Umbilical cord (tissue), 2 donors: ENCODE measurements around the gene CTBP1. TPM values are rescaled to one million over a fixed set of nuclear protein-coding genes. Genes with fewer than 3 reads are reported as not detected.

Experiments used
- DNase-seq: peaks from one replicate; pipeline ENCODE4 v3.0.0-alpha.2; 2015; ENCODE audit warnings: low spot score
- total RNA-seq: library from RNA; depleted of rRNA; stranded (reverse); fragments of >200 nt; gene quantifications from one replicate; pipeline ENCODE4 v1.2.3, GENCODE V29; 2014; ENCODE audit warnings: low replicate concordance; ENCODE audit not compliant: insufficient read depth

CTBP1 gene
- total RNA-seq, 1 donor from 2014 or later, result 193 TPM

DNA sequence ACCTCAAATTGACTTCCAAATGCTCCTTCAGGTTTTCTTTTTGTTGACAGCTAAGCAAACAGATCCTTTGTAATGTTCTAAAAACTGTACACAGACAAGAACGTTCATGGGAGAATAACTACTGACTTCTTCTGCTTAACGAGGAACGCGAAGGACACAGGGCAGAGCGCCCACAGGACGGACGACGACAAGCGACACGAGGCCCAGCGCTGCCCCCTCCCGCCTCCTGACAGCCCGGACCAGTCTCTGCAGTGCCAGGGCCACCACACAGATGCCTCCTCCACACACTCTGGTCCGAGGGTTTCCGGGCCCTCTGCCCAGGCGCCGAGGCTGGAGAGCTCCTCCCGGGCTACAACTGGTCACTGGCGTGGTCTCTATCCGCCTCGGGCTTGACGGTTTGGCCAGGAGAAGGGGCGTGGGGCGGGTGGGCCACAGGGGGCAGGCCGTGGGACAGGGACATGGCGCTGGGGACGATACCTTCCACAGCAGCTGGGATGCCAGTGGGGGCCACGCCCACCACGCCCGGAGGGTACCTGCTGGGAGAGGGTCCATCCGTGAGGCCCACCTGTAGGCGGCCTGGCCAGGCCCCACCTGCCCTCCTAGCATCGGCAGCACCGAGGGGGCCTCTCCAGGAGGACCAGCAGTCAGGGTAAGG lies 36.9 kb downstream of the CTBP1 start:
- DNase-seq, result no peak

- no peak for DNase-seq
Observed at GRCh38 chr4:1211371-1211770, 37.6 kb downstream of the CTBP1 start.

GRCh38 chr4:1210971-1211370 lies 38.0 kb downstream of the CTBP1 start:
- no peak for DNase-seq

GRCh38 chr4:1210241-1210841 lies 38.6 kb downstream of the CTBP1 start:
- DNase-seq, result no peak

- DNase-seq, result peak; percentile 94
Observed at GRCh38 chr4:1209821-1210220, 39.1 kb downstream of the CTBP1 start.

- peak; percentile 87 for DNase-seq
Observed at GRCh38 chr4:1208970-1209704, 39.8 kb downstream of the CTBP1 start.

GRCh38 chr4:1208266-1208961 lies 40.5 kb downstream of the CTBP1 start:
- no peak for DNase-seq

- DNase-seq, result peak; percentile 87
Observed at GRCh38 chr4:1207603-1208265, 41.2 kb downstream of the CTBP1 start.

- no peak for DNase-seq
Observed at GRCh38 chr4:1207157-1207470, 41.8 kb downstream of the CTBP1 start.

- DNase-seq, result no peak
Observed at GRCh38 chr4:1206299-1207156, 42.4 kb downstream of the CTBP1 start.

DNA sequence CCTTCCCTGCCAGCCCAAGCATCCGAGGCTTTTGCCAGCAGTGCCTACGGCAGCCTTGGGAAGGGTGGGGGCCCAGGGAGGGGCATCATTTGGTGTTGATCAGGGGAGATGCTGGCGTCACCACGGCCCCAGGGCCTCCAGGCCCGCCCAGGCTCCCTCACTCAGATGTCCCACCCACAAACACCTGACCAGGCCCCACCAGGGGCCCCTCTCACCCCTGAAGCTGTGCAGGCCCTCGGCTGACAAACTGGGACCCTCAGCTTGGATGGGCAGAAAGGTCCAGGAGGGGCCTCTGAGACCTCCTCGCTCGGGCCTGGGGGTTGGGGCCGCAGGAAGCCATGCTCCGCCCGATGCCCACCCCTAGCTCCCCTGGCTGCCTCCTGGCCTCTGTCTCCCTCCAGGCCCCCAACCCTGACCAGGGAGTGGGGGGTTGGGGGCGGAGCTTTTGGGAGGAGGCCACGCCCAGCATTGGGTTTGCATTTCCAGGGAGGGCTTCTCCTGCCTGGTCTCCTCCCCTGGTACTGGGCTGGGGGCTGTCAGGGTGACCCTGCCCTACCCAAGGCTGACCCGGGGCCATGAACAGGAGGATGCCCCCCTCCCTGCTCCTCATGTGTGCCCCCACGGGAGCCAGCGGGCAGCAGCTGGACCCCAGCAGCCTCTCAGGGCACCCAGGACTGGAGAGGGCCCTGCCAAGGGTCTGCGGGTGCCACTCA lies 43.2 kb downstream of the CTBP1 start:
- DNase-seq, result no peak

DNA sequence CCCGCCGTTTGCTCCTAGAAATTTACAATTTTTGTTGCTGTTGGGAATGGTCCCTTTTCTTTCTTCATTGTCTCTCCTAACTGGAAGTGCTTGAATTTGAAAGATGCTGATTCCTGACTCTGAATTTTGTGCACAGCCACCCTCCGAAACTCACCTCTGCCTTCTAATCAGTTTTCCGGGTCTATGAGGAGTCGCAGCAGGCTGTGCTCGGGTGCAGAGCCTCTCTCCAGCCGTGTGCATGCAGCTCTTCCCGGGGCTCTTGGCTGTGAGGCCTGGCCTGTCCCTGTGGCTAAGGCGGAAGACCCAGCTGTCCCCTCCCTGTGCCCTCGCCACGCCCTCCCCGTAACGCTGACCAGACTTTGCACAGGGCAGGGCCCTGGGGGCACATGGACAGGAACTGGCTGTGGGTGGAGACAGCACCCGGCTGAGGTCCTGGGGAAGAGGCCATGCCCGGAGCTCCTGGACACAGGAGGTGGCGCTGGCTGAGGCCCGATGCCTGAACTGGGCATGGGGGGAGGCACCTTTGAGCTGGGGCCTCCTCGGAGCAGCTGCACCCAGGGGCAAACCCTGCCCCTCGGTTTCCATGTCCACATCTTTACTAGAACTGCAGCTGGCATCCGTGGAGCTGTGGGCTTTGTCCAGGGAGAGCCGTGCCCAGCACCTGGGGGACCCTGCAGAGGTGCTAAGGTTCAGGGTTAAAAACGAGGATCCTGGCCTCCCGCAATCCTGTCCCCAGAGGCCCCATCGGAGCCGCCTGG lies 43.9 kb downstream of the CTBP1 start:
- DNase-seq, result no peak

GRCh38 chr4:1204286-1204827 lies 44.6 kb downstream of the CTBP1 start:
- DNase-seq, result no peak

- DNase-seq, result no peak
Observed at GRCh38 chr4:1203026-1203616, 45.8 kb downstream of the CTBP1 start.

DNA sequence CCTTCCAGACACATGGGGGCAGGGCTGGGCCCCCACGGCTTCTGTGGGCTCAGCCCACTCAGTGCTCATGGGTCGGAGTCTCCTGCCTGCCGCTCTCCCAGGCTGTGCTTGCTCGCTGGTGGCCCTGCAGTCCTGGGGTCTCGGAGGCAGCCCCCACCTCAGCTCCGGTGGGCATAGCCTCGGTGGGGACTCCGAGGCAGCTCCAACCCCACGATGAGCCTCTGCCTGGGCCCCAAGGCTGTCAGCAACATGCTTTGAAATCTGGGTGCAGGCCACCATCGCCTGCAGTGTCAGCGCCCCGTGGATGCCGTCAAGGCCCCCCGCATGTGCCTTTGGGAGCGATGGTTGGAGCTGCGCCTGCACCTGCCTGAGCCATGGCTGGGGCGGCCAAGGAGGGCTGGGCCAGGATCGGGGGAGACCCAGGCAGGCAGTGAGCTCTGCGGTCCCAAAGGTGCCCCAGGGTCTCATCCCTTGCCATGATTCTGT lies 46.4 kb downstream of the CTBP1 start:
- no peak for DNase-seq

GRCh38 chr4:1201851-1202525 lies 46.9 kb downstream of the CTBP1 start:
- peak; percentile 70 for DNase-seq

DNA sequence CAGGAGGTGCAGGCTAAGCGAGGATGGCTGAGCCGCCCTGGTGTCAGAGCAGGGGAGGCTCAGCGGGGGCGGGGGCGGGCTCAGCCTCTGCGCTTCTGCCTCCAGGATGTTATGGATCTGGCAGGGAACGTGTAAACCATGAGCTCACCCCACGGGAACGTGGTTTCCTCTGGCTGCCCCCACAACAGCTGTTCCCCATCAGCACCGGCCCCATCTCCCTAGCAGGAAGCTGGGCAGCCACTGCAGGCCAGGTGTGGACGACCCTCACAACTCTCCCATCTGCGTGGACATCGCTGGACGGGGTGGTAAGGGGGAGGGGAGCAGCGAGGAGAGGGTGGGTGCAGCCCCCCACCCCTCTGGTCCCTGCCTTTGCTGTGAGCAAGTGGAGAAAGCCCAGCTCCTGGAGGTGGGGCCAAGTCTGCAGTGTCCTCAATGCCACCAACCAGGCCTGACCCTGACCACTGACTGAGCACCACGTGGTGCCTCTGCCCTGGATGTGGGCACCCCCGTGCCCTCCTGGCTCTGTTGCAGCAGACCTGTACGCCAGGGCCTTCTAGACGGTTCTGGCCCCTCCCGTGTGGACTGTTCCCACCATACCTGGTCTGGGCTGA lies 48.4 kb downstream of the CTBP1 start:
- DNase-seq, result peak; percentile 82
